Endometrial microvascular endothelial cells (primary cell): ENCODE results near the gene ARPC5L. TPM values are rescaled to one million over a fixed set of nuclear protein-coding genes. Genes with fewer than 3 reads are reported as not detected.

Experiments
- total RNA-seq: library from RNA; depleted of rRNA; stranded (reverse); fragments of >200 nt; gene quantifications from one replicate; pipeline ENCODE4 v1.2.3, GENCODE V29; 2015; ENCODE audit errors: inconsistent ontology term

The ARPC5L gene
- total RNA-seq, 1 donor from 2014 or later = 48.2 TPM

Other genes starting within 250 kb of the ARPC5L start
- gene NR6A1, start 90.8 kb upstream of the ARPC5L start, total RNA-seq = 0.19 TPM
- gene OLFML2A, start 85.0 kb upstream of the ARPC5L start, total RNA-seq = not detected
- not detected for gene WDR38, start 8.7 kb upstream of the ARPC5L start, total RNA-seq
- gene RPL35, start 173 bp upstream of the ARPC5L start, total RNA-seq = 2,417 TPM
- 15.4 TPM for gene GOLGA1, start 79.0 kb downstream of the ARPC5L start, total RNA-seq